Mesendoderm (in vitro differentiated cells): ENCODE measurements around the gene GRM5. TPM values are rescaled to one million over a fixed set of nuclear protein-coding genes. Genes with fewer than 3 reads are reported as not detected.

Experiments used
- small RNA-seq: library from polyadenylated mRNA; stranded (forward); fragments of <200 nt; extraction: miRNeasy Mini kit (QIAGEN cat#:217004); gene quantifications from one replicate; pipeline ENCODE3, GENCODE V24; 2013; ENCODE audit not compliant: insufficient read depth

Gene GRM5

Small RNA genes within 50 kb of the gene (small RNA-seq; reads per million reads assigned to genes)
- gene RNU6-16P = not detected
